NCI-H510A (cell line): Measurements from ENCODE around the gene EML1.
A peak's percentile ranks its signal among the peaks of the same experiment; 100 is the strongest.

ENCODE experiments used
- DNase-seq: peaks from one replicate; lab custom pipeline; 2025; lab: John Stamatoyannopoulos, UW

EML1 gene

DNA sequence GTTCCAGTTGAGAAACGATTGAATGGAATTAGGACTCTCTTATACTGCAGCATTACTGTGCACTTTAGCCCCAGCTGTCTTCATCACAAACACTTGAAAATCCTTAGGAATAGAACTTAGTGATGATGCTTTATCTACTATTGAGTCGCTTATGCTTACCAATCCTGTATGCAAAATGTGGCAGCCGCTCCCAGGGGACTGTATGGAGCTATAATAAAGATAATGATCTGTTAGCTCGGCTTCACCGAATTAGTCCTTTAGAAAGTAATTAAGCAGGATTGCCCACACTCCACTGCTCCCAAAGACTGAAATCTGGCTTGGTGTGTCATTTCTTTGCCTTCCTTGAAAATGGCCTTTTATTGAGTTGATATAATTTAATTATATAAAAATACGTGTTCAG, 10.6 kb downstream of the EML1 start:
- no peak for DNase-seq

DNA sequence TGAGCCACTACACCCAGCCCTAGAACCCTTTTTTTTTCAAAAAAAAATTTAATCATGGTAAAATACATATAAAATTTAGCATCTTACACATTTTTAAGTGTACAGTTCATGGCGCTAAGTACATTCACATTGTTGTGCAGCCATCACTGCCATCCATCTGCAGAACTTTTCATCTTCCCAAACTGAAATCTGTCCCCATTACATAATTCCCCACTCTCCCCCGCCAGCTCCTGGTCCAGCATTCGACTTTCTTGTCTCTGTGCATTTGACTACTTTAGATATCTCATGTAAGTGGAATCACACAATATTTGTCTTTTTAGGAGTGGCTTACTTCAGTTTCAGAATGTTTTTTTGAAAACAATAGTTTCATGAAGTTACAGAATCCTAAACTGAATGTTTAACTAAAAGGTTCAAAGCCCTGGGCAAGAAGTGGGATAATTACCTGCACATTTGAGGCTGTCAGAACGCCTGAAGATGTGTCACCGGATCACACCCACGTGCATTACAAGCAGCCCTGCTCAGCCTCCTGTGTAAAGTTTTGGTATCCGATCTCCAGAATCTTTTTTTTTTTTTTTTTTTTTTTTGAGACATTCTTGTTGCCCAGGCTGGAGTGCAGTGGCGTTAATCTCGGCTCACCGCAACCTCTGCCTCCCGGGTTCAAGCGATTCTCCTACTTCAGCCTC, 12.7 kb downstream of the EML1 start:
- DNase-seq = no peak

- DNase-seq = no peak
Observed at GRCh38 chr14:99806836-99807235, 13.6 kb downstream of the EML1 start.

- no peak for DNase-seq
Observed at GRCh38 chr14:99807413-99808153, 14.4 kb downstream of the EML1 start.

- DNase-seq = no peak
Observed at GRCh38 chr14:99808154-99808505, 14.9 kb downstream of the EML1 start.

DNA sequence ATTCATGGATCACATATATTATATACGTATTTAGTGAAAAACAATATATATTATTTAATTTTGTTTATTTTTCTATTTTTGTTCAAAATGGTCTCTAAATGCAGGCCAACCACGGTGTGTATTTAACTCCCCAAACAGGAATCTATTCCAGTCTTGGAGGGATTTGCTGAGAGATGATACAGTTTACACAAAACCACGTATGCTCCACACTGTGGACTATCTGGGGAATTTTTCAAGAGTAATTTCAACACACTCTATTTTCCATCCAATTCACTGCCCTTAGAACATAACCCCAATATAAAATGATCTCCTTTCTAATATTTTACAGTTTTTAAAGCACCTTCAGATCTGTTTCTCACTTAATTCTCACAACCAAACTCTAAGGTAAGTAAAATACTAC, 15.3 kb downstream of the EML1 start:
- DNase-seq = no peak

DNA sequence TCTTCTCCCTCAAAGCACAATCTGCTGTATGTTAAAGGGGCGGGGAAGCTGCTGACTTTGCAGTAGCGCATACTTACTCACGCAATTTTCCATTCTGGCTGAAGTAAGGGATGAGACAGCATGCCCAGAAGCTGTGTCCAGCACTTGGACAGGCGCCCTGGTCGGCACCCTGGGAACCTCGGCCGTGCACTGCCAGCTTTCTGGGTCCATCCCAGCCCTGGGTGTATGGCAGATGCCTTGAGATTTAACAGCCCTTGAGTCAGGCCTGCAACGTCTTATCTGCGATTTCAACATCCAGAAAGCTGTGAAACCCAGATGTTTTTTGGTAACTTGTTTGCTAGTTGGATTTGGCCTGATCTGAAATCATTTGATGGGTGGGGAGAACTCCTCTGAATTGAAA, 16.1 kb downstream of the EML1 start:
- DNase-seq = no peak

DNA sequence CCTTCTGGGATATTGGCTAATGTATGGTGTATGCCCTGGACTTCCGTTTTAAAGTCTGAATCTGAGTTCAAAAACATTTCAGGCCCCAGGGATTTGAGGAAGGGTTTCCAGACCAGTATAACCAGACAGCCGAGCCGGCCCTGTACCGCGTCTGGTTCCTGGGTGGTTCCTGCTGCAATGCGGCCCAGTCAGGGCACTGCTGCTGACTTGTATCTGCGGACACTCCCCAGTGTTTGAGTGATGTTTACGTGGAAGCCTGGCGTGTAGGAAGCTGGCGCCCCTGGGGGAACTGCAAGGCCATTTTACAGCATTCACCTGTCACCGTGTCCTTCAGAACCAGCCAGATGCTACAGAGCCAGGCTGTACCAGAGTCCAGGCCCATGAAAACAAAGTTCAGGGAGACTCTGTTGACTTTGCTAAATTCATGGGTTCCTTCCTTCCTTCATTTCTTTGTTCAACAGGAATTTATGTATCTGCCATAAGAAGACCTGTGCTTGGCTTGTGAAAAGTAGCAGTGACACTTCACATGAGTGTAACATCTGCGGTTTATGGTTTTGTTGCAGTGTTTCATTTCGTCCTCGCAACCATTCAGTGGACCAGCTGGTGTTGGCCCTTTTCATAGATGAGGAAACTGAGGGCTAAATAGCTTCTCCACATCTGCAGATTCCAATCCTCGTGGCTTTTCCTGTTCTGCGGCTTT, 16.8 kb downstream of the EML1 start:
- no peak for DNase-seq

DNA sequence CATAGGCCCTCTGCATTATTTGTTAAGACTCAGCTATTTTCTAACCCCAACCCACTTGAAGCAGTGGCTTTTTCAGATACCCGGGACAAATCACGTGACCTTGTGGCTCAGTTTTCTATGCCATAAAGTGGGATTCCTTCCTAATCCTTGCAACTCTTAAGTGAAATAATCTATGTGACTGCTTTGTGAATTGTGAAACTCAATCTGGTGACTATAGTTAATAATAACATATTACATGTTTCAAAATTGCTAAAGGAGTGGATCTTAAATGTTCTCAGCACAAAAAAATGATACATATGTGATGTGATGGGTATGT, 17.3 kb downstream of the EML1 start:
- no peak for DNase-seq

DNA sequence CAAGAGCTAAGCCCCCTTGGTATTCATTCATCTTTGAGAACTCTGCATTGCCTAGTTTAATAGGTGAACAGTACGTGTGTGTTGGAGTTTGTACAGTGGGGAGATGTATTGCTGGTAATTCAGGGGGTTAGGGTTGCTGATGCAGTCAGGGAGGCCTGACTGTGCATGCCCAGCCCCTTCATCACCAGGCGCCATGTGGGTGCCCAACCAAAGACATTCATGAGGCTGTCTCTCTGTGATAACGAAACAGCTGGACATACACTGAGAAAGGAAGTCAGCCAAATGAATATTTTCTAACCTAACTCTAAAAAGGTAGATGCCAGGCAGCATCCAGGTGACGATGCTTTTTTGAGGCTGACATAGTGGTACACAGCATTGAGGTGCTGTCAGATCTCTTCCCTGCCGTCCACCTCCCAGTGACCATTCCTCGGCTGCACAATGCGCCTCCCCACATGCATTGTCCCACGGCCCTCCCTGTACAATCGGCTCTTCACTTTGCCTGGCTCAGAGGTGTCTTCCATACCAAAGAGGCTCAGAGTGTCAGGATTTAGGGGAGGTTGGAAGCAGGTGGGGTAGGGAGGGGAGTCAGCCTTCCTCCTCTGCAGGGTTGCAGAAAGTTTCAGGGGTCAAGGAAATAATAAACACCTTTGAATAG, 19.0 kb downstream of the EML1 start:
- no peak for DNase-seq

DNA sequence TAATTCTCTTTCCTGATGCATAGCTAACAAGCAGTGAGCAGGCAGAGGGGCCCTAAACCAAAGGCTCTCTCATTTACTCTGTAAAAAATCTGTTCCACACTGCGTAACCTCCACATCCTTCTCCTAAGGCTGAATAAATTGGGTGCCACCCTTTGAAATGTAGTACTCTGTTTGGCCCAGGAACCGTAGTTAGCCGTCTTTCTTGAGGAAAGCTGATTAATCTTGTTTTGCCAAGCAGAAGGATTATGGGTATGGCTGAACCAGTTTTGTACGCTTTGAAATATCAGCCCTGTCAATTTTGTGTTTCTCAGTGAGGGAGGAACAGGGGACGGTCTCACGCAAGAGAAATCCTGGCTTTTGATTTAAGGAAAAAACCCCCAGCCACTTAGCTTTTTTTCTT, 19.7 kb downstream of the EML1 start:
- DNase-seq = no peak

- DNase-seq = no peak
Observed at GRCh38 chr14:99815696-99816095, 22.5 kb downstream of the EML1 start.

- DNase-seq = no peak
Observed at GRCh38 chr14:99816217-99816616, 23.0 kb downstream of the EML1 start.

DNA sequence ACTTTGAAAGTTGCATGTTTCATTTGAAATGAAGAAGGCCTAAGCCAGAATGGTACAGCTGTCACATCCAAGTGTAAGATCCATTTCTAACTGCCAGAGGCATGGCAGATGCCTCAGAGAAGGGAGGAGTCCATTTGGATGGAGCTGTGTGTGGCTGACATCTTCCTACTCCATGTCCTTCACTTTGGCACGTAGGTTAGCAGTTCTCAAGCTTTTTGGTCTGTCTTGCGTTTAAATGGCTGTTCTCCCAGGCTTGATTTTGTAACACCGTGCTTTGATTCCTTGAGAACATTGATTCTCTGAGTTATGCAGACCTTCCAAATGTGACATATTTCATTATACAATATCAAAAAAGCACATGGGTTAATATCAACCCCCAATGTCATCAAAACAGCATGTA, 23.4 kb downstream of the EML1 start:
- DNase-seq = no peak

DNA sequence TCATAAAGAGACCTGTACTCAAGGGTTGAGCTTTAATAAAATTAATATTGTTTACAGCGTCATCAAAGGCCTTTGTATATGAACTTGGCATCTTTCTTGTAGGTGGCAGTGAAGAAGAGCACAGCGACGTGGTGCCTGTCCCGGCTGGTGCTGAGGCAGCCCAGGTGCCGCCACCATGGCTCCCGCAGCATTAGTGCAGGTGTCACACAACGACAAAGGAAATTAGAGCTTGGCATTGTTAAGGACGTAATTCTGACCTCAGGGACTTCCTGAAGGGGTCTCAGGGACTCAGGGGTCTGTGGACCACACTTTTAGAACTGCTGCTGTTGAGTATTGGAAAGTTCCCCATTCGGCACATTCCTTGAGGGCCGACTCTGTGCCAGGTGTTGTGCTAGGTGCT, 24.1 kb downstream of the EML1 start:
- no peak for DNase-seq

- DNase-seq = no peak
Observed at GRCh38 chr14:99818503-99819036, 25.4 kb downstream of the EML1 start.

DNA sequence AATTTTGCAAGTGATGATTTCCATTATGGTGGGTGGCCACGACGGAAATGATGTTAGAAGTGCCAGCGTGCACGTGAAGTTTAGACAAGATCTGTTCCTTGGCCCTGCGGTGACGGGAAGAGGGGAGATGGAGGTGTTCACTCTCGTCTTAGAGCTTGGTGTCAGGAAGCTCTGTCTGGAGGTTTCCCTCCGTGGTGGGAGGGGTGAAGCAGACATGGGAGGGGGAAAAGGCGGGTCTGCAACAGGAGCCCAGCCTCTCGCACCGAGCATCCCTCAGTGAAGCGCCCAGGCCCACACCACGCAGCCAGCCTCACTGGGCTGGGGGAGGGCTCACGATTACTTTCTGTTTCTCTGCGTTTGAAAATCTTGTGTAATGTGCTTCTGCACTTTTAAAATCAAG, 26.3 kb downstream of the EML1 start:
- no peak for DNase-seq

- DNase-seq = no peak
Observed at GRCh38 chr14:99820702-99821331, 27.6 kb downstream of the EML1 start.

GRCh38 chr14:99821519-99822508, 28.6 kb downstream of the EML1 start:
- DNase-seq = peak; percentile 70

DNA sequence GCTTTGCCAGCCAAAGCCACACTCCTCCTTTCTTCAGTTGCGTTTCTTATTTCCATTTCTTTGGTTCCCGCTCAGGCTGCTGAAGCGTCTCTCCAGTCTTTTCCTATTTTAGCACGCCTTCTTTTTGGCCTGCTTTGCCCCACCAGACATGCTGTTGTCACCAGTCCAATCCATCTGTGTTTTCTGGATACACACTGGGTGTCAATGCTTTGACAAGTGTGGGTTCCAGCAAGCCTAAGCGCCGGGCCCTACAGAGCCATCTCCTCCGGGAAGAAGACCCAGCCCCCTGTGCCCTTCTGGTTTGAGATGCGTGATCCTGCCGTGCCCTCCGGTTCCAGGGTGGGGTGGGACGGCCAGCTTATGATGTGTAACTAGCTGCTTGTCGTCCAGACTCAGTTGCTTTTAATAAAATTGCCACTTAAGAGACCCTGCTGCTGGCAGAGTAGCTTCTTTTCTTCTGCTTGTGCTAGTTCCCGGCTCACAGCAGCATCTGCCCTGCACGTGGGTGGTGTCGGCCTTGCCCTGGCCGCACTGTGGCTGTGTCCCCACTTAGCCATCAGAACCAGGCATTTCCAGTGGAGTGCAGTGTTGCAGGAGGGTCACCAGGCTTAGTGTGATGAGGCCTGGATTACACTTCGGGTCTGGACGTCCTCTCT, 29.7 kb downstream of the EML1 start:
- no peak for DNase-seq
